Fibroblast of the conjunctiva (primary cell): ENCODE results near the gene DNAJC5.
"Not testable (repeated sequence)": the region's sequence is repeated elsewhere in the genome, so short reads cannot be mapped to it uniquely, and the experiment has no call there.

Experiments
- DNase-seq: peaks from one replicate; pipeline ENCODE4 v3.0.0-alpha.2; 2010; ENCODE audit warnings: low read depth

DNAJC5 gene

DNA sequence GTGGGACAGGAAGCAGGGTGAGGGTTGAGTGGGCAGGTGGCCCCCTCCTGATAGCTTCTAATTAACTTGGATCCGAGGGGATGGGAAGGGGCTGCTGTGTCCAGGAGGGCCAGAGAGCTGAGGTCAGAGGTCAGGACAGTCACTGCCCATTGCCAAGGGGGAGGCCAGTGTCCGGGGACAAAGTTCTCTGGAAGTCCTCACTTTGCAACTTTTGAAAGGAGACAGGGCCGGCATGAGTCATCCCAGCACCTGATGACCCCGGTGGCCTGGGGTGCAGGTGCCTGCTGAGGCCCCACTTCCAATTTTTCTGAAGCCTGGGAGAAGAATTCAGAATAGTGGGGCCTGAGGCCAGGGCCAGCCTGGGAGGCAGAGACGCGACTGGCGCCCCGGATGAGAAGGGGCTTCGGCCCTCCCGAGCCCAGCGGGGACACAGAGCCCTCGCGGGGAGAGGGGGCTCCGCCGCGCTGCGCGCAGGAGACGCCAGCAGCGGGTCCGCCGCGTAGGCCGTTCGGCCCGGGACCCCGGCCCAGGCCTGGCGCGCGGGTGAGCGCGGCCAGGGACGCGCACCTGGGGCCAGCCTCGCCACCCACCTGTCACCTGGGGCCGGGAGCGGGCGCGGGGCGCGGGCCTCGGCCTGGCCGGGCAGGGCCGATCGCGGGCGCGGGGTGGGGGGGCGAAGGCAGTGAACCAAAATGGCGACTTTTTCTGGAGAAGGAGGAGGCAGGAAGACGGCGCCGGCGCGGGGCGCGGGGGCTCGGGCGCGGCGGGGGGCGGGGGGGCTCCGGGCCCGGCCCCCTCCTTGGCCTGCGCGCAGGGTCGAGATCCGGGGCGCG is 74.2 kb downstream of the DNAJC5 start:
- no peak for DNase-seq

GRCh38 chr20:63969838-63970713 is 75.2 kb downstream of the DNAJC5 start, which contains the start of gene ZNF512B:
Gene ZNF512B, minus strand, starts transcription at chr20:63969930. Its CDS starts 1,980 bp downstream, at chr20:63967950.
- no peak for DNase-seq

DNA sequence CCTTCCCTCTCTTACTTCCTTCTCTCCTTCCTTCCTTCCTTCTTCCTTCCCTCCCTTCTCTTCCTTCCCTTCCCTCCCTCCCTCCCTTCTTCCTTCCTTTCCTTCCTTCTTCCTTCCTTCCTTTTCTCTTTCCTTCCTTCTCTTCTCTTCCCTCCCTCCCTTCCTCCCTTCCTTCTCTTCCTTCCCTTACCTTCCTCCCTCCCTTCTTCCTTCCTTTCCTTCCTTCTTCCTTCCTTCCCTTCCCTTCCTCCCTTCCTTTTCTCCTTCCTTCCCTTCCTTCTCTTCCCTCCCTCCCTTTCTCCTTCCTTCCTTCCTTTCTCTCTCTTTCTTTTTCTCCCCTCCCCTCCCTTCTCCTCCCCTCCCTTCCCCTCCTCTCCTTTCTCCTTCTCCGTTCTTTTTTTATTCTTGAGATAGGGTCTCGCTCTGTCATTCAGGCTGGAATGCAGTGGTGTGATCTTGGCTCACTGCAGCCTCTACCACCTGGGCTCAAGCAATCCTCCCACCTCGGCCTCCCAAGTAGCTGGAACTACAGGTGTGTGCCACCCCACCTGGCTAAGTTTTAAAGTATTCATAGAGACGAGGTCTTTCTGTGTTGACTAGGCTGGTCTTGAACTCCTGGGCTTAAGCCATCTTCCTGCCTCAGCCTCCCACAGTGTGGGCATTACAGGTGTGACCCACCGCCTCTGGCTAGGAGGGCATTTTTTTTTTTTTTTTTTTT is 75.9 kb downstream of the DNAJC5 start:
- no peak for DNase-seq

GRCh38 chr20:63971960-63972311 is 77.0 kb downstream of the DNAJC5 start:
- not testable (repeated sequence) for DNase-seq

DNA sequence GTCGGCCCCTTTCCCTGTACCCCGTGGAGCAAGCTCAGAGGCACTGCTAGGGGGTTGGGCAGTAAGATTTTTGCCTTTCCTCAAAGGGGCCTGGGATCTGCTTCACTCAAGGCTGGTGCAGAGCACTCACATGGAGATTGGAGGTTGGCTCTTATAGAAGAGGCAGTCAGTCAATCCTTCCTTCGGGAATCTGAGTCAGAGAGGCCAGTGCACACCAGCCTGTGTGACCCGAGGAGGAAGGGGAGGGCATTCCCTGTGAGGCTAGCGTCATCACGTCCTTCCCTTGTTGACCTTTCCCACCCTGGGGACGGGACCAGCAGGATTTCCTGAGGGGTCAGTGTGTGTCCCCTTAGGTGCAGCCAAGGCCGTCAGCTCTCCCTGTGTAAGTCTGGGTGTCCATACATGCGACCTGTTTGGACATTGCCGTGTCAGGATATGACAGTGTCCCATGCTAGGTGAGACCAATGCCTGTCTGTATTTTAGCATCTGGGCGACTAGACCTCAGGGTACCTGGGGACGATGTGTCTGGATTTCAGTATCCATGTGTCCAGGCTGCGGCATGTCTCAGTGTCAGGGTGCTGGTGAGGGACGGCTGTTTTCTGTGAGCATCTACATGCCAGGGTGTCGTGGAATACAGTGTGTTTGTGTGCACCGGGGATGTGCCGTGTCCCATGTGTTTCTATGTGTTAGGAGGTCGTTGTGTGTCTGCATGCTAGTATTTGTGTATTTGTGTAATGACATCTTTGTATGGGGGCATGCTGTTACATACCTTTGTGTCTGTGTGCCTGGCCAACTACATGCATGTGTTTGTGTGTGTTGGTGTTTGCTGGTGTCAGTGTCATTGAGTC is 77.6 kb downstream of the DNAJC5 start:
- no peak for DNase-seq

GRCh38 chr20:63973160-63973479 is 78.2 kb downstream of the DNAJC5 start:
- no peak for DNase-seq

- DNase-seq, result peak; percentile 66
These were observed 78.9 kb downstream of the DNAJC5 start for GRCh38 chr20:63973636-63974401.

GRCh38 chr20:63974402-63975200 is 79.7 kb downstream of the DNAJC5 start:
- no peak for DNase-seq

DNA sequence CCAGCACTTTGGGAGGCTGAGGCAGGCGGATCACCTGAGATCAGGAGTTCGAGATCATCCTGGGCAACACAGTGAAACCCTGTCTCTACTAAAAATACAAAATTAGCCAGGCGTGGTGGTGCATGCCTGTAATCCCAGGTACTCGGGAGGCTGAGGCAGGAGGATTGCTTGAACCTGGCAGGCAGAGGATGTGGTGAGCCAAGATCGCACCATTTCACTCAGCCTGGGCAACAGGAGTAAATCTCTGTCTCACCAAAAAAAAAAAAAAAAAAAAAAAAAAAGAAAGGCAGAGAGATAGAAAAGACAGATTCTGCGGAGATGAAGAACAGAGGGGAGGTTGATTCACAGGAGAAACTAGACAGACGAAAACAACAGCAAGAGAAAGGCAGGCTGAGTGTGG is 81.6 kb downstream of the DNAJC5 start:
- not testable (repeated sequence) for DNase-seq

DNA sequence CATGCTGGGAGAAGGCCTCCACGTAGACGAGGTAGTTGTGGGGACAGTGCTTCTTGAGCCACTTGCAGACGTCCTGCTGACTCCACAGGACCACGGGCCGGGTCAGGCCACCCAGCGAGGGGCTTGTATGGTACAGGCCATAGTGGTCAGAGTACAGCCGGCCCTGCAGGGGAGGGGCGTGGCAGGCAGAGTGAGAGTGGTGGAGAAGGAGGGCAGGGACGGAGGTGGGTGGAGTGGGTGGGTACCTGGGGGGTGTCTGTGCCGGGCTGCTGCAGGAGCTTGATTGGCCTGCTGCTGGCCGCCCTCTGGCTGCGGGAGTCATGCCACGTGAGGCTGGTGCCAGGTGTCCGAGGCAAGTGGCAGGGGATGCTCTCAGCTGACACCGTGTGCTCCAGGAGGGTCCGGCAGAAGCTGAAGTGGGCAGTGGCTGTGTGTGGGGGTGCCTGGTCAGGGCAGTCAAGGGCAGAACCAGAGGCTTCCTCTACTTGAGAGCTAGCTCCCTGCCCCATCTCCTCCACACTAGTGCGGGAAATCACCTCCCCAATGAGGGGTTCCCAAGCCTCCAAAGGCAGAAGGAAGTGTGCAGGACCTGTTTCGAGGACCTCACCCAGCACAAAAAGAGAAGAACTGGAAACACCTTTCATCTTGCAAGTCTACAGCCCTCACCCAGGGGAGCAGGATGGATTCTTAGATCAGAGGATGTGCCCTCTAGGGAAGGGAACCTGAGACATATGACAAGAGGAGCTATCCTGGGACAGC is 82.2 kb downstream of the DNAJC5 start:
- DNase-seq, result no peak

DNA sequence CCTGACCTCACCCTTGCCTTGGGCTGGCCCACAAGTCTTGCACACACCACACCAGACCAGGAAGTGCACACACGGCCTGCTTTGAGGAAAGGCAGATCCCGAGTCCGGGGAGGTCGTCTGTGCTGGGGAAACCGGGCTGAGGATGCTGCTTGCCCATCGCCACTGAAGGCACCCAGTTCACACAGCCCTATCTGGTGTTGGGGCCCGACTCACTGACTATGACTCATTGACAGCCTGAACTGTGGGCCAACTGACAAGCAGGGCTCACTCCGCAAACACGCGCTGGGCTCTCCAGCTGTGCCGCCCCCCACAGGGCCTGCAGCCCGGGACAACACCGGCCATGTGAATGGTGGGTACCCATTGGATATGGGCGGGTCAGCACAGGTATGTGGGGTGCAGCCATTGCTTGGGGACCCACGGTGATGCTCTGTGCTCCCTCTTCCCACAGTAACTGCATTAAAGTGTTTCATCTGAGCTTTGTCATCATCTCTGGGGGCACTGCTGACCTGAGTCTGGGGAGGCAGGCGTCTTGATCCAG is 82.9 kb downstream of the DNAJC5 start:
- peak; percentile 33 for DNase-seq

- DNase-seq, result no peak
These were observed 83.6 kb downstream of the DNAJC5 start for GRCh38 chr20:63978319-63979228.

GRCh38 chr20:63979229-63979556 is 84.3 kb downstream of the DNAJC5 start:
- no peak for DNase-seq

DNA sequence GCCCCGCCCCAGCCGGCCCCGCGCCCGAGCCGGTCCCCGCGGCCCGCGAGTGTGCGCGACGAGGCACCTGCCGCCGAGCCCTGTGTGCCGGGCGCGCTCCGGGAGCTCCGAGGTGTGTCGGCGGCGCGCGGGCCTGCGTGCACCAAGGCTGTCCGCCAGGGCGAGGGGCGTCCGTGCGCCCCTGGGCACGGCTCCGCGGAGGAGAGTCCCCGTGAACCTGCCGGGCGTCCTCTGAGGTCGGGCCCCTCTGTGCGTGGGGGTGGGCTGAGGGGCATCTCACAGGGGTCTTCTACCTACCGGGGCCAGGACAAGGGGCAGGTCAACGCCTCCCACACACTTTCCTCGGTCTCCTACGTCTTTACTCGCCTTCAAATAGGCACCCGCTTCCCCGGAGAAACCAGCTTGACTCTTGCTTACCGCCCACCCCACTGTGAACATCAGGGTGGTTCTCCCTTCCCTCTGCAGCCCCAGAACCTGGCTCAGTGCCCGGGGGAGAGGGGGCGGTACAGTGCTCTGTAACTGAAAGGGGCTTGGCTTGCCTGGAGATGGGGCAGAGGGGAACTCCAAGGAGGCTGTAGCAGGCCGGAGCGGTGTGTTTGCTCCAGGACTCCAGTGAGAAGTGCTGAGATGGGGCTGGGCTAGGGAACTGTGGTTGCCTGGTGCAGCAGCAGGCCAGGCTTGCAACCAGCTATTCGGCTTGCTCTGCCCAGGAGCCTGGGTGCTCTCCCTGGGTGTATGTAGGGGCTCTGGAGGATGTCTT is 84.8 kb downstream of the DNAJC5 start, which contains the start of gene SAMD10:
Gene SAMD10, minus strand, starts transcription at position 86 of the 760 bp plus-strand sequence. CDS start 175 bp downstream, outside the sequence.
- DNase-seq, result no peak

DNA sequence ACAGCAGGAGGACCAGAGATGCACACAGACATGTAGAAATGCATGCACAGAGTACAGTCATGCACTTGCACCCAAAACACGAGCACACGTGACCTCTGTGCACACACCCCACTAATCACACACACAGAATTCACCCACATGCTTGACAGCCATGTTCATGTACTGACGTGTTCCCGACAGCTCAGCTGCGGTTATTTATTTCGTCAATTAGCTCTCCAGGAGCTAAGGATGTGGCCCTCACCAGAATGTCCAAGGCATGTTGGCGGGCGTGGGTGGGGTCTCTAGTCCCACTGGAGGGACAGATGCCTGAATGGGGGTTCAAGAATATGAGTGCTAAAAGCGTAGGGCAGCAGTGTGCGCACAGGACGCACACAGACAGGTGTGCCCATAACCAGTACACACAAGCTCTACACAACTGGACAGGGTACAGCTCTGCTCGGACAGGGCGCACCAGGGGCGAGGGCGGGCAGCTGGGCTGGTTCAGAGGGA is 85.4 kb downstream of the DNAJC5 start:
- no peak for DNase-seq

- peak; percentile 93 for DNase-seq
These were observed 86.1 kb downstream of the DNAJC5 start, which contains the start of gene PRPF6 for GRCh38 chr20:63980806-63981728. Gene PRPF6, plus strand, starts transcription at chr20:63981132. Its CDS starts 114 bp downstream, at chr20:63981246.
